AG08395 (cell line): Measurements from ENCODE around the gene ZFHX3.

Experiments used
- DNase-seq: peaks from one replicate; pipeline ENCODE4 v3.0.0; 2012; ENCODE audit warnings: mixed read lengths, low spot score

ZFHX3 gene

GRCh38 chr16:72950669-72951068 is 97.3 kb downstream of the ZFHX3 start:
- DNase-seq = no peak

GRCh38 chr16:72948238-72948829 is 99.6 kb downstream of the ZFHX3 start:
- DNase-seq = no peak

- no peak for DNase-seq
Observed at GRCh38 chr16:72947379-72948237, 100.3 kb downstream of the ZFHX3 start.

- no peak for DNase-seq
Observed at GRCh38 chr16:72946474-72947194, 101.3 kb downstream of the ZFHX3 start.

GRCh38 chr16:72946063-72946462 is 101.9 kb downstream of the ZFHX3 start:
- DNase-seq = no peak

GRCh38 chr16:72945611-72946010 is 102.3 kb downstream of the ZFHX3 start:
- no peak for DNase-seq

- no peak for DNase-seq
Observed at GRCh38 chr16:72944757-72945485, 103.0 kb downstream of the ZFHX3 start.

GRCh38 chr16:72942021-72942420 is 105.9 kb downstream of the ZFHX3 start:
- DNase-seq = no peak

- no peak for DNase-seq
Observed at GRCh38 chr16:72940886-72941285, 107.0 kb downstream of the ZFHX3 start.

- peak; percentile 50 for DNase-seq
Observed at GRCh38 chr16:72939247-72939646, 108.7 kb downstream of the ZFHX3 start.

GRCh38 chr16:72938795-72939164 is 109.1 kb downstream of the ZFHX3 start:
- DNase-seq = peak; percentile 88

GRCh38 chr16:72937916-72938794 is 109.8 kb downstream of the ZFHX3 start:
- DNase-seq = no peak

GRCh38 chr16:72937360-72937759 is 110.6 kb downstream of the ZFHX3 start:
- no peak for DNase-seq

GRCh38 chr16:72936408-72936807 is 111.5 kb downstream of the ZFHX3 start:
- no peak for DNase-seq

GRCh38 chr16:72935896-72936295 is 112.0 kb downstream of the ZFHX3 start:
- DNase-seq = no peak

- no peak for DNase-seq
Observed at GRCh38 chr16:72934636-72935403, 113.1 kb downstream of the ZFHX3 start.

GRCh38 chr16:72932677-72933335 is 115.1 kb downstream of the ZFHX3 start:
- DNase-seq = no peak

- no peak for DNase-seq
Observed at GRCh38 chr16:72932050-72932449, 115.9 kb downstream of the ZFHX3 start.

GRCh38 chr16:72930396-72930795 is 117.5 kb downstream of the ZFHX3 start:
- DNase-seq = no peak
